Omental fat pad (tissue), 4 donors: ENCODE results near the gene ITPR2. TPM values are rescaled to one million over a fixed set of nuclear protein-coding genes. Genes with fewer than 3 reads are reported as not detected.

Source experiments
- ATAC-seq: fragments of 150-250 bp; one replicate; pipeline ENCODE4 v1.9.1; 2016; ENCODE audit warnings: mild to moderate bottlenecking, moderate library complexity; ENCODE audit not compliant: low FRiP score
- DNase-seq: peaks from one replicate; pipeline ENCODE4 v3.0.0-alpha.2; 2019; ENCODE audit warnings: low spot score
- CTCF ChIP-seq, 3 donors: fragments of 450-650 bp; IDR thresholded peaks; one replicate each; pipeline ENCODE4 v1.5.1; 2016 to 2017; ENCODE audit warnings: antibody characterized with exemption in 3 of 3, mild to moderate bottlenecking in 3 of 3, moderate library complexity in 2 of 3
- total RNA-seq, 4 donors: library from RNA; depleted of rRNA; stranded (reverse); fragments of >200 nt; gene quantifications; one replicate each; pipeline ENCODE4 v1.1.0, GENCODE V29; 2016

Gene ITPR2
- total RNA-seq, 4 donors from 2014 or later, result 39.0 to 62.9 (median 47.4) TPM

GRCh38 chr12:26848156-26848825 lies 15.3 kb upstream of the ITPR2 start:
- ATAC-seq (peak; percentile 33), DNase-seq (no peak)
- TF ChIP-seq CTCF (IDR thresholded peaks at IDR 0.05), result no peak

- TF ChIP-seq CTCF (IDR thresholded peaks at IDR 0.05), result no peak
- DNase-seq (no peak), ATAC-seq (no peak)
Measured at GRCh38 chr12:26847431-26847830, 14.4 kb upstream of the ITPR2 start.

- DNase-seq (no peak), ATAC-seq (no peak)
- no peak for TF ChIP-seq CTCF (IDR thresholded peaks at IDR 0.05)
Measured at GRCh38 chr12:26846416-26846815, 13.4 kb upstream of the ITPR2 start.

- no peak for TF ChIP-seq CTCF (IDR thresholded peaks at IDR 0.05)
- DNase-seq (no peak), ATAC-seq (peak; percentile 81)
Measured at GRCh38 chr12:26845984-26846383, 13.0 kb upstream of the ITPR2 start.

GRCh38 chr12:26845057-26845666 lies 12.2 kb upstream of the ITPR2 start:
- no peak for TF ChIP-seq CTCF (IDR thresholded peaks at IDR 0.05)
- DNase-seq, result peak; percentile 45
- no peak for ATAC-seq

GRCh38 chr12:26843311-26843710 lies 10.3 kb upstream of the ITPR2 start:
- TF ChIP-seq CTCF (IDR thresholded peaks at IDR 0.05), result no peak
- no peak for ATAC-seq

GRCh38 chr12:26841085-26841484 lies 8.1 kb upstream of the ITPR2 start:
- no peak for ATAC-seq

More at GRCh38 chr12:26843311-26843710, 10.3 kb upstream of the ITPR2 start:
- DNase-seq, result no peak

More at GRCh38 chr12:26841085-26841484, 8.1 kb upstream of the ITPR2 start:
- DNase-seq, result no peak
- no peak for TF ChIP-seq CTCF (IDR thresholded peaks at IDR 0.05)
